Measurements from ENCODE around the gene PGM2L1. TPM values are rescaled to one million over a fixed set of nuclear protein-coding genes. Genes with fewer than 3 reads are reported as not detected.

The PGM2L1 gene
- total RNA-seq, 1 donor from 2014 or later: 97.2 TPM

DNA sequence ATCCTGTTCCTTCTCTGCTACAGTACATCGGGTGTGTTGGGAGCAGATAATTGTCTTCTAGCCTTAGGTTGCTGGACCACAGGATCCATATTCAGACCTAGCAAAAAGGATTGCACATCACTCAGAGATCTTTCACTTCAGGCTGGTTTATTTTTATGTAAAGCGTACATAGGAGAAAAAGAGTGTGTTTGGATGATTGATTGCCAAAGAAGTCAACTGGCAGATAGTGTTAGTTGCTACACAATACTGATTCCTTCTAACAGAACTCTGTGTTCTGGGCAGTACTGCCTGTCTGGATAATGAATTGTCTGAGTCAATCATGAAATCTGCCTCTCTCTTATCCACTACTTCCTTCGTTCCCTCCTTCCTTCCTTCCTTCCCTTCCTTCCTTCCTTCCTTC is 31.0 kb upstream of the PGM2L1 start:
- no peak overlapping the region for H3K4me3 Mint-ChIP-seq (ENCODE audit: unreplicated experiment)
- TF ChIP-seq, protein P1, sequence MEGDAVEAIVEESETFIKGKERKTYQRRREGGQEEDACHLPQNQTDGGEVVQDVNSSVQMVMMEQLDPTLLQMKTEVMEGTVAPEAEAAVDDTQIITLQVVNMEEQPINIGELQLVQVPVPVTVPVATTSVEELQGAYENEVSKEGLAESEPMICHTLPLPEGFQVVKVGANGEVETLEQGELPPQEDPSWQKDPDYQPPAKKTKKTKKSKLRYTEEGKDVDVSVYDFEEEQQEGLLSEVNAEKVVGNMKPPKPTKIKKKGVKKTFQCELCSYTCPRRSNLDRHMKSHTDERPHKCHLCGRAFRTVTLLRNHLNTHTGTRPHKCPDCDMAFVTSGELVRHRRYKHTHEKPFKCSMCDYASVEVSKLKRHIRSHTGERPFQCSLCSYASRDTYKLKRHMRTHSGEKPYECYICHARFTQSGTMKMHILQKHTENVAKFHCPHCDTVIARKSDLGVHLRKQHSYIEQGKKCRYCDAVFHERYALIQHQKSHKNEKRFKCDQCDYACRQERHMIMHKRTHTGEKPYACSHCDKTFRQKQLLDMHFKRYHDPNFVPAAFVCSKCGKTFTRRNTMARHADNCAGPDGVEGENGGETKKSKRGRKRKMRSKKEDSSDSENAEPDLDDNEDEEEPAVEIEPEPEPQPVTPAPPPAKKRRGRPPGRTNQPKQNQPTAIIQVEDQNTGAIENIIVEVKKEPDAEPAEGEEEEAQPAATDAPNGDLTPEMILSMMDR (IDR thresholded peaks at IDR 0.05; ENCODE audit: partially characterized antibody, unreplicated experiment): no peak
- H3K27me3 Mint-ChIP-seq (ENCODE audit: unreplicated experiment): no peaks in the 10 kb centered on the region
- H3K4me1 Mint-ChIP-seq (ENCODE audit: low read depth, unreplicated experiment): no peaks in the 10 kb centered on the region
- no peaks in the 10 kb centered on the region for H3K9me3 Mint-ChIP-seq (ENCODE audit: unreplicated experiment)
- H3K36me3 Mint-ChIP-seq (ENCODE audit: unreplicated experiment): peaks cover 8% of the 10 kb centered on the region
- no peak overlapping the region for H3K27ac Mint-ChIP-seq (ENCODE audit: unreplicated experiment)
- DNase-seq: no peak

DNA sequence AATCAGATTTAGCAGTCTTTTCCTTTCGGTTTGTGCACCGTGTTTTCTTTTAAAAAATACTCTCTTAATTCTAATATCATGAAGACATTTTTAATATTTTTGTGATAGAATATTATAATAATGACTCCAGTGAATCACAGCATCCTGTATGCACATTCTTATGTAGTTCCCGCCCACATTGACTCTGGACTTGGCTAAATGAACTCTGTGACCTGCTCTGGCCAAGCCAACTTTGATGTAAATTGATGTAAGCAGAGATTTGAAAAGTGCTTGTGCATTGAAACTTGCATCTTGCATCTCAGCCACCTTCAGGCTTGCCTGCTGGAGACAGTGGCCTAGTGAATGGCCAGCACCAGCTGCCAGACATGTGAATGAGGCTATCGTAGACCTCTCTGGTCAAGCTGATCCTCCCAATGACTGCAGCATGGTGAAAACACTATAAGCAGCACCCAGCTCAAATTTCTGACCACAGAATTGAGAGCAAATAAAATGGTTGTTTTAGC is 29.2 kb upstream of the PGM2L1 start:
- no peaks in the 10 kb centered on the region for H3K4me1 Mint-ChIP-seq (ENCODE audit: low read depth, unreplicated experiment)
- no peak for DNase-seq
- no peaks in the 10 kb centered on the region for H3K9me3 Mint-ChIP-seq (ENCODE audit: unreplicated experiment)
- no peak overlapping the region for H3K4me3 Mint-ChIP-seq (ENCODE audit: unreplicated experiment)
- TF ChIP-seq, protein P1 (IDR thresholded peaks at IDR 0.05; ENCODE audit: partially characterized antibody, unreplicated experiment): no peak
- no peaks in the 10 kb centered on the region for H3K27me3 Mint-ChIP-seq (ENCODE audit: unreplicated experiment)
- H3K36me3 Mint-ChIP-seq (ENCODE audit: unreplicated experiment): peaks cover 8% of the 10 kb centered on the region
- H3K27ac Mint-ChIP-seq (ENCODE audit: unreplicated experiment): no peak overlapping the region

DNA sequence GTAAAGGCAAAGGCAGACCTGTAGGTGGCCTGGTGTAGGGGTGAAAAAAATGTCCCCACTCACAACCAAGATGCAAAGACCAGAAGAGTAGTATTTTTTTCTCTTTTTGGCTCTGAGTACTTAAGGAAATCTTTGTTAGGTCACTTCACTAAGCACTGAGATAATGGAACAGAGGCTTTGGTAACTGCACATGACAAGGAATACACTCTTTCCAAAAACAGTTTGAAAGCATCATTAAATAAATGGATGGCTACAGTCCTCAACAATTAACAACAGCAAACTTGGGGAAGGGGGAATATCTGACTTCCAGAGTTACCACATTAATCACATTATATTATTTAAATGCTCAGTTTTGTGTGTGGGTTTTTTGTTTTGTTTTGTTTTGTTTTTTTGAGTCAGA is 26.9 kb upstream of the PGM2L1 start:
- H3K36me3 Mint-ChIP-seq (ENCODE audit: unreplicated experiment): peaks cover 8% of the 10 kb centered on the region
- no peaks in the 10 kb centered on the region for H3K27me3 Mint-ChIP-seq (ENCODE audit: unreplicated experiment)
- DNase-seq: no peak
- TF ChIP-seq, protein P1 (IDR thresholded peaks at IDR 0.05; ENCODE audit: partially characterized antibody, unreplicated experiment): no peak
- no peaks in the 10 kb centered on the region for H3K4me1 Mint-ChIP-seq (ENCODE audit: low read depth, unreplicated experiment)
- H3K27ac Mint-ChIP-seq (ENCODE audit: unreplicated experiment): no peak overlapping the region
- no peak overlapping the region for H3K4me3 Mint-ChIP-seq (ENCODE audit: unreplicated experiment)
- H3K9me3 Mint-ChIP-seq (ENCODE audit: unreplicated experiment): no peaks in the 10 kb centered on the region

DNA sequence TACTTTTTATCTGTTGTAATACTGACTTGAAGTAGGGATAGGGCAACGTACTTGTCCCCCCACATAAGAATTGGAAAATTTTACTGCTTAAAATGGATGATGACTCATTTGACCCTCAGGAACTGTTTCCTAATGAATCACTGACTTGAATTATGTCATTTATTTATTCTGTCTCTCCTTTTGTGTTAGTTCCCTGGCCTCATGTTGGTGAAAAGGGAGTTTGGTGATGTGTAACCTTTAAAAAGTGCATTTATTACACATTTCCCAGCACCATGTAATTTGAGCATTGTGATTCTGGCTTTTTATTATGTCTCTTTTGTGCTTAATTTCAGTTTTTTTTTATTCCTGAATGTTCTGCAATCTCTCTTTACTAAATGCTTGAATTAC is 20.3 kb upstream of the PGM2L1 start:
- Mint-ChIP-seq H3K4me3 (ENCODE audit: unreplicated experiment) (no peak overlapping the region), H3K36me3 (ENCODE audit: unreplicated experiment) (no peaks in the 10 kb centered on the region), H3K27me3 (ENCODE audit: unreplicated experiment) (no peaks in the 10 kb centered on the region), H3K4me1 (ENCODE audit: low read depth, unreplicated experiment) (no peaks in the 10 kb centered on the region), H3K27ac (ENCODE audit: unreplicated experiment) (no peak overlapping the region), H3K9me3 (ENCODE audit: unreplicated experiment) (no peaks in the 10 kb centered on the region)
- TF ChIP-seq, protein P1 (IDR thresholded peaks at IDR 0.05; ENCODE audit: partially characterized antibody, unreplicated experiment): no peak
- no peak for DNase-seq

DNA sequence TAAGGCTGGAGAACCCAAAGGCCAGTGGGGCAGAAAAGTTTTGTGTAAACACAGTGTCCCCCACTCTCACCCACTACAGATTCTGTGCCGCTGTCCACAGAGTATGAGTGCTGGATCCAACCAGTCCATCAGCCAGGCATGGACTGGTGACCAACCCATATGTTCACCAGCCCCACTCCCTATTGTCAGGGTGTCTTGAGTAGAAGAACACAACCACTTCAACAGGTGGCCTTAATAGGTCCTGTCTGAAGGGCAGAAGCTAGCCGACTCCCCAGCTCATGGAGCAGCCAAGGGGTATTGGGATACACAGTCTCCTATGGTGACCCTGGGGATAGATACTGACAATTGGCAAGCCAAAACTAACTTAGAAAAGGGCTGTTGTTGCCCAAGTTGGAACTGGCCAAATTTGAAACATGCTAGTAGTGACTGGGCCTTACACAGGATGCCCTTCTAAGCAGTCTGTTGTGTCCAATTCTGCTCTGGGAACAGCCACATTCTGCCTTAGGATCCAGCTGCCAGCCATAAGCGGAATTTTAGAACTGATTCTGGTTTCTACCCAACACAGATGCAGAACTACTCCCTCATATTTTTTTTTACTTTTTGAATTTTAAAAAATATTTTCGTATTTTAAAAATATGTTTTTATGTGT is 19.8 kb upstream of the PGM2L1 start:
- Mint-ChIP-seq H3K36me3 (ENCODE audit: unreplicated experiment) (no peaks in the 10 kb centered on the region), H3K27ac (ENCODE audit: unreplicated experiment) (no peak overlapping the region), H3K4me3 (ENCODE audit: unreplicated experiment) (no peak overlapping the region), H3K9me3 (ENCODE audit: unreplicated experiment) (no peaks in the 10 kb centered on the region), H3K27me3 (ENCODE audit: unreplicated experiment) (no peaks in the 10 kb centered on the region), H3K4me1 (ENCODE audit: low read depth, unreplicated experiment) (no peaks in the 10 kb centered on the region)
- no peak for DNase-seq
- TF ChIP-seq, protein P1 (IDR thresholded peaks at IDR 0.05; ENCODE audit: partially characterized antibody, unreplicated experiment): no peak
